GM12865 (cell line): Measurements from ENCODE around the gene PDIA3.
A peak's percentile ranks its signal among the peaks of the same experiment; 100 is the strongest.

Experiments
- DNase-seq: peaks from one replicate; pipeline ENCODE4 v3.0.0; 2010; ENCODE audit warnings: low read depth
- H3K4me3 ChIP-seq: 2 replicates; pipeline ENCODE4 v1.5.1; 2011; ENCODE audit warnings: mild to moderate bottlenecking, low read depth, low read length, control low read depth
- TF ChIP-seq, protein P1 (sequence below): IDR thresholded peaks from 2 replicates; pipeline ENCODE4 v1.5.1; 2011; ENCODE audit warnings: low read length, control low read depth, low read depth, inconsistent platforms; ENCODE audit not compliant: insufficient read depth; ENCODE audit errors: missing control alignments

The PDIA3 gene

DNA sequence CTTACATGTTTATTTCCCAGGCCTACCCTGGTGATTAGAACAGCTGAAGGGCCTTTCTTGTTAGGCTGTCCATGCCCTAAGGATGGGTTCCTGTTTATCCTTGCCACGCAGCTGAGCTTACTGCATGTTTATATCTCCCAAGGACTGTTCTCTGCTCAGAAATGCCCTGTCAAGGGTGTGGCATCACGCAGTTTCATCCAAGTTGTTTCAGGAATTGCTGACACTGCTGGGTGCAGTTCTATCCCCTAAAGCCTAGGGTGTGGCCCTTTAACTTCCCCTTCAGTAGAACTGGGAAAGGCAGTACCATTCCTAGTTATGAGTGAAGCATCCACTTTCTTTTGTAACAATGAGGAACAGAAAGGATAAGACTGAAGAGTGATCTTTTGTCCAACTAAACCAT is 25.6 kb downstream of the PDIA3 start:
- TF ChIP-seq, protein P1, sequence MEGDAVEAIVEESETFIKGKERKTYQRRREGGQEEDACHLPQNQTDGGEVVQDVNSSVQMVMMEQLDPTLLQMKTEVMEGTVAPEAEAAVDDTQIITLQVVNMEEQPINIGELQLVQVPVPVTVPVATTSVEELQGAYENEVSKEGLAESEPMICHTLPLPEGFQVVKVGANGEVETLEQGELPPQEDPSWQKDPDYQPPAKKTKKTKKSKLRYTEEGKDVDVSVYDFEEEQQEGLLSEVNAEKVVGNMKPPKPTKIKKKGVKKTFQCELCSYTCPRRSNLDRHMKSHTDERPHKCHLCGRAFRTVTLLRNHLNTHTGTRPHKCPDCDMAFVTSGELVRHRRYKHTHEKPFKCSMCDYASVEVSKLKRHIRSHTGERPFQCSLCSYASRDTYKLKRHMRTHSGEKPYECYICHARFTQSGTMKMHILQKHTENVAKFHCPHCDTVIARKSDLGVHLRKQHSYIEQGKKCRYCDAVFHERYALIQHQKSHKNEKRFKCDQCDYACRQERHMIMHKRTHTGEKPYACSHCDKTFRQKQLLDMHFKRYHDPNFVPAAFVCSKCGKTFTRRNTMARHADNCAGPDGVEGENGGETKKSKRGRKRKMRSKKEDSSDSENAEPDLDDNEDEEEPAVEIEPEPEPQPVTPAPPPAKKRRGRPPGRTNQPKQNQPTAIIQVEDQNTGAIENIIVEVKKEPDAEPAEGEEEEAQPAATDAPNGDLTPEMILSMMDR = no peak
- DNase-seq = no peak
- no peak overlapping the region for H3K4me3 ChIP-seq

DNA sequence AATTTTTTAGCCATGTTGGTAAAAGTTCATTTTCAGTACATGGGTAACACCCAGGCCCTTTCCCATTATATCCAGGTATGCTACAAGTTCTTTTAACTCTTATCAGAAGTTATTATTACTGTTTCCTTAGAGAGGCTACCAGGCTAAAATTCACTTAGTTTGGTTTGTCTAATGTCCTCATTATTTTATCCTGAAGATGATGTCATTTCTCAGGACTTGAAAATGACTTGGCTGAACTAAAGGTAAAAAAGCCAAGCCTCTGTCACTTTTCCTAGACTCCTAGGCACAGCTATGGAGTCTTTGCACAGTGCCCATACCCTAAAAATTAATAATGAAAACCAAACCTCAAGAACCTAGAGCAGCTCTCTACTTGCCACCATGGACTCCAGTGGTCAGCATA is 26.4 kb downstream of the PDIA3 start:
- H3K4me3 ChIP-seq = no peak overlapping the region
- DNase-seq = no peak
- TF ChIP-seq, protein P1 = no peak

DNA sequence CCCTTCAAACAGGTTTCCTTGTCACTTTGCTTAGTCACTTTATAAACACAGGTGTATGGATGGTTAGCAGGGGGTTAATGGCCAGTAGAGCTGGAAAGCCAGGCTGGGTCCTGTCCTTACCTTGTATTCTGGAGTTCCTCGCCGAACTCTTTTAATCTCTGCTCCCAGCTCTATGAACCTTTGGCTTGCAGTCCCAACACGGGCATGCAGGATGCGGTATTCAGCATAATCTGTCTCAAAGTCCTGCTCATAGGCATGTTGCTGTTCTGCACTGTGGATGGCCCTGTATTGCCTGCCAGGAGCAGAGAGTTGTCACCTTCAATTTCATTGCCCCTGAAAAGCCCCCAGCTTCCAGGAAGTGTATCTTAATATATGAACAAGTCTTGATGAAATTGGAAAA is 27.8 kb downstream of the PDIA3 start:
- TF ChIP-seq, protein P1 = no peak
- DNase-seq = no peak
- no peak overlapping the region for H3K4me3 ChIP-seq

DNA sequence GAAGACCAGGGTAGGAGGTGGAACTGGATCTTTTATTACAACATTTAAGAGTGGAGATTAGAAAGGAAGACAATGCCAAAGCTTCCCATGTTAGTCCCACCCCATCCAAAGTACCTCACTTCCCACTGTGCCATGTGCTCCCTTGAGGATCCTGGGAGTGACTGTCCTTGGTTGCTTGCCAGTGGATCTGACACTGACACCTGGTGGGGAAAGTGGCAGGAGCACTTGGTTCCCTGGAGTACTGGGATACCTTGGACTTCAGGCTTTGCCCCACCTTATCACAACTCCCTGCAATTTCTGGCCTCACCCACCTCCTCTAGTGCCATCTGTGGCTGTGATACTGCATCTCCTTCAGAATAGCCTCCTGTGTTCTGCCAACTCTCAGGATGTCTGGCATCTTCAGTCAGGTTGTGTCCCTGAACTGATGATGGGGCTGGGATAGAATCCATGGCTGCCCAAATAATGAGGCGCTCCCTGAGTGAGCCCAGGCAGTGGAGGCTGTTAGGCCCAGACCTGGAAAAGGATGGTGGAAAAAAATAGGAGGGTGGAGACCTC is 29.2 kb downstream of the PDIA3 start:
- H3K4me3 ChIP-seq = peak overlapping the region; percentile 70
- no peak for DNase-seq
- TF ChIP-seq, protein P1 = peak; percentile 14

DNA sequence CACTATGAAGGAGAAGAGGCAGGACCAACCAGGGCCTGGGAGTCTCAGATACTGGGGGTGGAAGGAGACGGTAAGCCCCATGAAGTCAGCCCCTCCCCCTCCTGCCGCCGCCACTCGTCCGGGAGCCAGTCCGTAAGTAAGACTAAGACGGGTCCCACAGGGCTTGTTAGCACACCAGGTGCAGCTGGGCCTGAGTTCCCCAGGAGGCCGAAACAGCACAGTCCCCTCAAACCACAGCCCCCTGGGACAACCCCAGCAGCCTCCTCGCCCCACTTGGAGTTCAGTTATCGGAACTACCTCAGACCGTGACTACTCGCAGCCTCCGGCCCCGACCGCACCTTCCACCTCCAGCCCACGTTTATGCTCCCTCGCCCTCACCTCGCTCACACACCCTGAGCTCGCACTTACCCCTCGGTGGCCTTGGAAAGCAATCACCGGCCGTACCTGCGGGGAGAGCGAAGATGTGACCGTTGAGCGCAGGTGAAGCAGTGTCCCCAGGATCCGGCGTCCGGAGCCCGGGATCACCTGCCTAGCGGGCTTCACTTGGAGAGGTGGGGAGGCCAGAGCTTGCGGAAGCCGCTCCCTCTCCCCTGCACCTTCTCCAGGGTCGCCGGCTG is 30.0 kb downstream of the PDIA3 start:
- TF ChIP-seq, protein P1 = no peak
- DNase-seq = peak; percentile 90
- peak overlapping the region; percentile 70 for H3K4me3 ChIP-seq

DNA sequence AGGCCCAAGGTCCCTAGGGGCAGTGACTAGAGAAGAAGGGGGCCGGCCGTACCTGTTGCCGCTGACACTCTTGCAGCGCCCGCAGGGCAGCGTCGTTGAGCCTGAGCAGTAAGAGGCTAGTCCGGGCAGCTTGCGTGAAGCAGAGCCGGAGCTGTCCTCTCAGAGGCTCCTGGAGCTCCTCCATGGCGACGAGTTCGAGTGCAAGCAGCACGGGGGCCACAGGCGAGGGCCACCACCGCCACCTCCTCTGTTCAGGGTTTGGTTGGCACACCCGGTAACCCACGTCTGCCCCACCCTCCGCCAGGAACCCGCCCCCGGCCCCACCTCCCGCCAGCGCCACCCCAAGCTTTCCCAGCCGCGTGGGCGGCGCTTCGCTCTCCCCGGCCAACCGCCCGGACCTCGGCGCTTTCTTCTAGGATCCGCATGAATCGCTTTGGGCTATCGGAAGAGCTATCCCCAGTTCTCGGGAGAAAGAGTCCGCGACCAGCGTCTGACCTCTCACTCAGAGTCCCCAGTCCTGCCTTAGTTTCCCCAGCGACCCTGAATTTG is 30.6 kb downstream of the PDIA3 start, which contains the start of gene ELL3:
Gene ELL3, minus strand, starts transcription at position 249 of the 549 bp plus-strand sequence. Its CDS starts 65 bp downstream, at position 184.
- DNase-seq = peak; percentile 84
- TF ChIP-seq, protein P1 = no peak
- H3K4me3 ChIP-seq = peak within 1 kb of the TSS; percentile 70
